Sigmoid colon (tissue), 7 donors: Measurements from ENCODE around the gene FRY. TPM values are rescaled to one million over a fixed set of nuclear protein-coding genes. Genes with fewer than 3 reads are reported as not detected.

Experiments used
- DNase-seq: peaks from one replicate; pipeline ENCODE4 v3.0.0-alpha.2; 2019
- H3K27ac ChIP-seq, 4 donors: fragments of 200-600 bp; sonication (generic); one replicate each; pipeline ENCODE4 v1.5.1; 2016 to 2019; ENCODE audit warnings: mild to moderate bottlenecking in 1 of 4
- H3K27me3 ChIP-seq, 3 donors: fragments of 200-600 bp; sonication (generic); one replicate each; pipeline ENCODE4 v1.5.1; 2019; ENCODE audit warnings: mild to moderate bottlenecking in 1 of 3
- H3K36me3 ChIP-seq, 4 donors: fragments of 200-600 bp; sonication (generic); one replicate each; pipeline ENCODE4 v1.5.1; 2016 to 2019
- H3K4me1 ChIP-seq, 4 donors: fragments of 200-600 bp; sonication (generic); one replicate each; pipeline ENCODE4 v1.5.1; 2017 to 2019
- H3K4me3 ChIP-seq, 4 donors: fragments of 200-600 bp; sonication (generic); one replicate each; pipeline ENCODE4 v1.5.1; 2017 to 2019; ENCODE audit warnings: mild to moderate bottlenecking in 2 of 4, moderate library complexity in 1 of 4
- H3K9me3 ChIP-seq, 4 donors: fragments of 200-600 bp in 3 of 4; sonication (generic) in 3 of 4; one replicate each; pipeline versions ENCODE4 v1.5.1 to v1.6.1; 2013 to 2019
- EP300 ChIP-seq, 4 donors: sonication (generic); formaldehyde crosslinking; IDR thresholded peaks; one replicate each; pipeline ENCODE4 v1.6.1; 2017; ENCODE audit warnings: antibody characterized with exemption in 4 of 4
- POLR2A ChIP-seq, 2 donors: fragments of 450-650 bp; IDR thresholded peaks; one replicate each; pipeline ENCODE4 v1.6.1; 2016; ENCODE audit warnings: antibody characterized with exemption in 2 of 2, mild to moderate bottlenecking in 2 of 2, moderate library complexity in 2 of 2
- POLR2AphosphoS5 ChIP-seq, 4 donors: sonication (generic); formaldehyde crosslinking; IDR thresholded peaks; one replicate each; pipeline ENCODE4 v1.6.1; 2017; ENCODE audit warnings: antibody characterized with exemption in 4 of 4
- WGBS, 2 donors: extraction: QIAGEN DNeasy Blood & Tissue Kit; methylation state at CpG; one replicate each; pipeline ENCODE4 v1.1.7; 2013; 5-methylcytosine and 5-hydroxymethylcytosine counted together
- intact Hi-C: fragments of 100-400 bp; cut with DNase I; formaldehyde crosslinking; loops from one replicate; pipeline ENCODE4 v1.15.1; 2023
- polyA plus RNA-seq, 3 donors: library from polyadenylated mRNA; stranded (reverse); fragments of 200-250 nt; gene quantifications; one replicate each; pipeline ENCODE4 v1.2.3, GENCODE V29; 2013
- total RNA-seq, 4 donors: library from RNA; depleted of rRNA; stranded (reverse); fragments of >200 nt; gene quantifications; one replicate each; pipeline ENCODE4 v1.1.0, GENCODE V29; 2016
- TF ChIP-seq, protein P1 (sequence below), 4 experiments: fragments of 450-650 bp in 3 of 4; fragments of 200-600 bp in 1 of 4; IDR thresholded peaks; one replicate each; pipeline ENCODE4 v1.5.1; 2016 to 2019; ENCODE audit warnings: antibody characterized with exemption in 4 of 4, mild to moderate bottlenecking in 3 of 4, moderate library complexity in 2 of 4
- donor health status: healthy with polysubstance abuse.
- donor health status: Bipolar disorder and iron deficiency.
- donor health status: healthy.

Gene FRY
- total and polyA plus RNA-seq, 7 donors, result 1.4 to 118 (median 26.7) TPM

GRCh38 chr13:32013181-32013580 is 18.4 kb upstream of the FRY start:
- Histone ChIP-seq H3K27me3 (no peaks in the 10 kb centered on the region), H3K4me3 (no peak overlapping the region), H3K27ac (no peak overlapping the region), H3K36me3 (no peaks in the 10 kb centered on the region), H3K4me1 (peaks cover 0 to 23% (median 17%) of the 10 kb centered on the region in 4 donors), H3K9me3 (no peaks in the 10 kb centered on the region)
- no peak for TF ChIP-seq POLR2A (IDR thresholded peaks at IDR 0.05)
- TF ChIP-seq POLR2AphosphoS5 (IDR thresholded peaks at IDR 0.05), result no peak
- TF ChIP-seq EP300 (IDR thresholded peaks at IDR 0.05), result no peak
- TF ChIP-seq, protein P1, sequence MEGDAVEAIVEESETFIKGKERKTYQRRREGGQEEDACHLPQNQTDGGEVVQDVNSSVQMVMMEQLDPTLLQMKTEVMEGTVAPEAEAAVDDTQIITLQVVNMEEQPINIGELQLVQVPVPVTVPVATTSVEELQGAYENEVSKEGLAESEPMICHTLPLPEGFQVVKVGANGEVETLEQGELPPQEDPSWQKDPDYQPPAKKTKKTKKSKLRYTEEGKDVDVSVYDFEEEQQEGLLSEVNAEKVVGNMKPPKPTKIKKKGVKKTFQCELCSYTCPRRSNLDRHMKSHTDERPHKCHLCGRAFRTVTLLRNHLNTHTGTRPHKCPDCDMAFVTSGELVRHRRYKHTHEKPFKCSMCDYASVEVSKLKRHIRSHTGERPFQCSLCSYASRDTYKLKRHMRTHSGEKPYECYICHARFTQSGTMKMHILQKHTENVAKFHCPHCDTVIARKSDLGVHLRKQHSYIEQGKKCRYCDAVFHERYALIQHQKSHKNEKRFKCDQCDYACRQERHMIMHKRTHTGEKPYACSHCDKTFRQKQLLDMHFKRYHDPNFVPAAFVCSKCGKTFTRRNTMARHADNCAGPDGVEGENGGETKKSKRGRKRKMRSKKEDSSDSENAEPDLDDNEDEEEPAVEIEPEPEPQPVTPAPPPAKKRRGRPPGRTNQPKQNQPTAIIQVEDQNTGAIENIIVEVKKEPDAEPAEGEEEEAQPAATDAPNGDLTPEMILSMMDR (IDR thresholded peaks at IDR 0.05), result no peak
- DNase-seq, result no peak
- 95 to 96% methylated on average over 6 of the region's 6 CpGs for WGBS, 2 donors
- intact Hi-C loops, result no loop called here

DNA sequence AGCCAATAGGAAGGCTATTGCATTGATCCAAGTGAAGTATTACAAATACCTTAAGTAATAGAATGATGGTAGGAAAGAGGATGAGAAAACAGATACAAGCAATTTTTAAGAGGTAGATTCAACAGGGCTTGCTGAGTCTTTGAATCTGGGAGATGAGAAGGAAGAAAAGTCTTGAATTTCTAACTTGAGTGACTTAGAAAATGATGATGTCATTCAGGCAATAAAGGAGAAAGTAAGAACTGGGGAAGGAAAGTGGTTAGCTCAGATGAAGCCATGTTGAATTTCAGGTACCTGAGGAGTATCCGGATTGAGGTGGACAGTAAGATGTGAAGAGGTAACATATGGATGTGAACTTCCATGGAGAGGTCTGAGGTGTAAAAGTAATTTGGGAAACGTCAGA is 15.5 kb upstream of the FRY start:
- 81 to 97% methylated on average over 2 of the region's 2 CpGs for WGBS, 2 donors
- intact Hi-C loops, result loop anchor here (5.0 kb wide), 1 partner anchor 109 kb away; no protein-coding TSS in a partner anchor

GRCh38 chr13:32016631-32017030 is 14.9 kb upstream of the FRY start:
- intact Hi-C loops, result loop anchor here (5.0 kb wide), 1 partner anchor 109 kb away; no protein-coding TSS in a partner anchor
- Histone ChIP-seq H3K9me3 (no peaks in the 10 kb centered on the region), H3K27ac (no peak overlapping the region), H3K36me3 (no peaks in the 10 kb centered on the region), H3K4me1 (peaks cover 0 to under 1% (median under 1%) of the 10 kb centered on the region in 4 donors), H3K4me3 (no peak overlapping the region), H3K27me3 (no peaks in the 10 kb centered on the region)
- WGBS, 2 donors, result 89 to 91% methylated on average over 4 of the region's 4 CpGs
- no peak for DNase-seq
- TF ChIP-seq, protein P1 (IDR thresholded peaks at IDR 0.05), result no peak
- TF ChIP-seq POLR2AphosphoS5 (IDR thresholded peaks at IDR 0.05) (no peak), POLR2A (IDR thresholded peaks at IDR 0.05) (no peak), EP300 (IDR thresholded peaks at IDR 0.05) (no peak)

More for the DNA sequence above, 15.5 kb upstream of the FRY start:
- no peak overlapping the region for H3K27ac ChIP-seq
- H3K4me3 ChIP-seq, result no peak overlapping the region
- H3K9me3 ChIP-seq, result no peaks in the 10 kb centered on the region
- no peaks in the 10 kb centered on the region for H3K36me3 ChIP-seq
- TF ChIP-seq, protein P1 (IDR thresholded peaks at IDR 0.05), result no peak
- TF ChIP-seq EP300 (IDR thresholded peaks at IDR 0.05) (no peak), POLR2A (IDR thresholded peaks at IDR 0.05) (no peak), POLR2AphosphoS5 (IDR thresholded peaks at IDR 0.05) (no peak)
- peaks cover 0 to under 1% (median 0%) of the 10 kb centered on the region in 4 donors for H3K4me1 ChIP-seq
- DNase-seq, result no peak
- H3K27me3 ChIP-seq, result no peaks in the 10 kb centered on the region

DNA sequence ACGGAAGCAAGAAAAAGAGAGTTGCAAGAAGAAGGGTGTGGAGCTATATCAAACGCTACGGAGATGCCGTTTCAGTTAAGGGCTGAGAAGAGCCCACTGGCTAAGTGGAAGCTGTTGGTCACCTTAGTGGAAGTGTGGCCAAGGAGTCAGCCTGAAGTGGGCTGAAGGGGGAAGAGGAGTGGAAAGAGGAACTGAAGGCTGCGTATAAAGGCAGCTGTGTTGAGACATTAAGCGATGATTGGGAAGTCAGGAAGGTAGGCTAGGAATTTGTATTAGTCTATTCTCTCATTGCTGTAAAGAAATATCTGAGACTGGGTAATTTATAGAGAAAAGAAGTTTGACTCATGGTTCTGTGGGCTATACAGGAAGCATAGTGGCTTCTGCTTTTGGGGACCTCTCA is 14.1 kb upstream of the FRY start:
- Histone ChIP-seq H3K4me3 (no peak overlapping the region), H3K36me3 (no peaks in the 10 kb centered on the region), H3K4me1 (peaks cover 0 to 9% (median 2%) of the 10 kb centered on the region in 4 donors), H3K27me3 (no peaks in the 10 kb centered on the region), H3K9me3 (no peaks in the 10 kb centered on the region), H3K27ac (no peak overlapping the region)
- DNase-seq, result no peak
- WGBS, 2 donors, result 79 to 84% methylated on average over 6 of the region's 6 CpGs
- no peak for TF ChIP-seq POLR2A (IDR thresholded peaks at IDR 0.05)
- TF ChIP-seq POLR2AphosphoS5 (IDR thresholded peaks at IDR 0.05), result no peak
- no peak for TF ChIP-seq EP300 (IDR thresholded peaks at IDR 0.05)
- intact Hi-C loops, result loop anchor here (5.0 kb wide), 1 partner anchor 110 kb away; no protein-coding TSS in a partner anchor

- Histone ChIP-seq H3K27ac (no peak overlapping the region), H3K4me1 (peaks cover 0 to 18% (median 4%) of the 10 kb centered on the region in 4 donors), H3K4me3 (no peak overlapping the region), H3K9me3 (no peaks in the 10 kb centered on the region), H3K27me3 (no peaks in the 10 kb centered on the region), H3K36me3 (no peaks in the 10 kb centered on the region)
- no peak for TF ChIP-seq POLR2A (IDR thresholded peaks at IDR 0.05)
- TF ChIP-seq, protein P1 (IDR thresholded peaks at IDR 0.05), result peak; percentile 52 to 76 (median 64)
- no peak for DNase-seq
- intact Hi-C loops, result loop anchor here (1.0 to 5.0 kb wide), 2 partner anchors 112 to 291 kb away; no protein-coding TSS in a partner anchor
- 38 to 46% methylated on average over 6 of the region's 6 CpGs for WGBS, 2 donors
Measured at GRCh38 chr13:32019612-32020233, 11.9 kb upstream of the FRY start.
